Activated CD4-positive, alpha-beta T cell treated with anti-CD3 and anti-CD28 coated beads for 48 hours (primary cell): ENCODE data around the gene LTO1.

Experiments
- DNase-seq: peaks from one replicate; pipeline ENCODE4 v3.0.0-alpha.2; 2020

The LTO1 gene

GRCh38 chr11:69674886-69675714 lies at the start of gene LTO1:
LTO1 (minus strand) TSS chr11:69675353; CDS start chr11:69675239, 114 bp downstream.
- peak; percentile 97 for DNase-seq

GRCh38 chr11:69721745-69722144 lies 46.6 kb upstream of the LTO1 start:
- no peak for DNase-seq

DNA sequence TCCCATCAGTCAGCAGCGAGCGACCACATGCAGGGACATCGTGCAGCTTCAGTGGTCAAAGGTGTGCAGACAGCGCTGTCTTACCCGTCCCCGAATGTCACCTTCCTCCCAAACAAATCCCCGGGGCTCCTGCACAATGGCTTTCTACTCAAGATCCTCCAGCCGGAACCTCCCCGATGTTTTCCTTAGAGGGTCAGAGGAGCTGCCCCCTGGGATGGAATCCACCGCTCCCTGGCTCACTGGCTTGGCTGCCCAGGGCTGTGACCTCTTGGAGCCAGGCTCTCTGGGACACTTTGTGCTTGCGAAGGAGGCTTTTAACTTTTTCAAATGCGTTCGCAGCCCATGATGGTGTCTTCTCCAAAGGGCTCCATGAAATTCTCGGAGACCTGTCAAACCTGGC lies 46.0 kb upstream of the LTO1 start:
- DNase-seq = no peak

- no peak for DNase-seq
Measured at GRCh38 chr11:69718912-69719311, 43.8 kb upstream of the LTO1 start.

- peak; percentile 50 for DNase-seq
Measured at GRCh38 chr11:69718147-69718546, 43.0 kb upstream of the LTO1 start.

GRCh38 chr11:69716891-69717747 lies 42.0 kb upstream of the LTO1 start:
- no peak for DNase-seq

- DNase-seq = no peak
Measured at GRCh38 chr11:69716099-69716498, 40.9 kb upstream of the LTO1 start.

- DNase-seq = no peak
Measured at GRCh38 chr11:69715446-69715845, 40.3 kb upstream of the LTO1 start.

DNA sequence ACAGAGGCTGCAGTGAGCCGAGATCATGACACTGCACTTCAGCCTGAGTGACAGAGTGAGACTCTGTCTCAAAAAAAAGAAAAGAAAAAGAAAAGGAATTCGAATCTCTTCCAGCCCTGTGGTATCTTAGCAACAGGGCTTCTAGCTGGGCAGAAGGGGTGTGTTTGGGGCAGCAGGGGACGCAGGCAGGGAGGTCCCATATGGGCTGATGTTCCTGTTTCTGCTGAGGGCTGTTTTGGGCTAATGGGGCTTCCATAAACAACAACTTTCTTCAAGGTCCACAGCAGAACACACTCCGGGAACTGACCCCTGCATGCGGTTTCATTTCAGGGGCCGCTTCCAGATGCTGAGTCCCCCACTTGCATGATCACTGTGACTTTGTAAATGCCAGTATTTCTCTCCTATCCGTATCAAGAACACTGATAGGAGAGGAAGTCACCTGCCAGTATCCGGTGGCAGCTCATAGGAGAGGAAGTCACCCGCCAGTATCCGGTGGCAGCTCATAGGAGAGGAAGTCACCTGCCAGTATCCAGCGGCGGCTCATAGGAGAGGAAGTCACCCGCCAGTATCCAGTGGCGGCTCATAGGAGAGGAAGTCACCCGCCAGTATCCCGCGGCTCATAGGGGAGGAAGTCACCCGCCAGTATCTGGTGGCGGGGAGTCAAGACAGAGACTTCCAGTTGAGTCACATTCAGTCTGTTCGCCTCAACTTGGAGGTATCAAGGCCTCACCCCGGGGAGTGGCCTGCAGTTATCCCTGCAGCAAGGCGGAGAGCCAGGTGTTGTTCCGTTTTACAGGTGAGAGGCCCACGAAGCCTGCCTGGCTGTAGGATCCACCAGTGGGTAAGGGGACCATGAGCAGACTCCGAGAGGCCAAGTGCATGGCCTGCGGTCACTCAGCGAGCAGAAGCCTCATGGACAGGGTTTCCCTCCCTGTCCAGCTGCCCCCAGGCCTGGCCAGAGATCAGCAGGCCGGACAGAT lies 37.0 kb upstream of the LTO1 start:
- peak; percentile 36 for DNase-seq

GRCh38 chr11:69708736-69709401 lies 33.7 kb upstream of the LTO1 start:
- no peak for DNase-seq

- DNase-seq = no peak
Measured at GRCh38 chr11:69707176-69707575, 32.0 kb upstream of the LTO1 start.

DNA sequence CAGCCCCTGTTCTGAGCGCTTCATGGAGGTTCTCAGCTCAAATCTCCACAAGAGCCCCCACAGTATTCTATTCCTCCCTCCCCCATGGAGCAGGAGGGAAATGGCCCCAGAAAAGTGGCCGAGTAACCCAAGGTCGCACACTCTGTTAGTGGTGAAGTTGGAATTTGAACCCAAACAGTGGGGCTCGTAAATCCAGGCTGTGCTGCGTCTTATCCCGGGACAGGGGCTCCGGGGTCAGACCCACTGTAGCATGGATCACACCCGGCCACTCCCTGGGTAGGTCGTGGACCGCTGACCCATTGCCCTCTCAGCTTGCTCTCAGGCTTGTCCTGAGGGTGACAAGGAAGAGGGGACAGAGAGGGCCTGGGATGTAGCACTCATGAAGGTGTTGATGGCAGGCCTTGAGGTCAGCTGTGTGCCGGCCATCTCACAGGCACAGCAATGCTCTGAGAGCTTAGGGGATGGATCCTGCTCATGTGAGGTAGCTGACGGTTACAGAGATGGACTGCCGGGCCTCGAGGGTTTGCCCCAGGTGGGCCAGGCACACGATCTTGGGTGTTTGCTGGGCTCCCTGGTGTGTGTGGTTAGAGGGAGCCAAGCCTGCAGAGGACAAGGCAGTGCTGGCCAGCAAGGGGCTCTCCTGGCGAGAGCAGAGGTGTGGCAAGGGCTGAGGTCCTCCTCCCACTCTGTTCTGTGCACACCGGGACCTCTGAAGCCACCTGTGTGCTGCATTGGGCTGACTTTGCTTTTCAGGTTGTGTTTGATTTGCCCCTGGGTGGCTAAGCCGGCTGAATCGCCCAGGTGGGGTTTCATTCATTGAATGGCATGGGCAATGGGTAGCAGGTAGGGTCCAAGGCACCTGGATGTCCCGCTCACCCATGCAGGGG lies 31.0 kb upstream of the LTO1 start:
- DNase-seq = no peak

DNA sequence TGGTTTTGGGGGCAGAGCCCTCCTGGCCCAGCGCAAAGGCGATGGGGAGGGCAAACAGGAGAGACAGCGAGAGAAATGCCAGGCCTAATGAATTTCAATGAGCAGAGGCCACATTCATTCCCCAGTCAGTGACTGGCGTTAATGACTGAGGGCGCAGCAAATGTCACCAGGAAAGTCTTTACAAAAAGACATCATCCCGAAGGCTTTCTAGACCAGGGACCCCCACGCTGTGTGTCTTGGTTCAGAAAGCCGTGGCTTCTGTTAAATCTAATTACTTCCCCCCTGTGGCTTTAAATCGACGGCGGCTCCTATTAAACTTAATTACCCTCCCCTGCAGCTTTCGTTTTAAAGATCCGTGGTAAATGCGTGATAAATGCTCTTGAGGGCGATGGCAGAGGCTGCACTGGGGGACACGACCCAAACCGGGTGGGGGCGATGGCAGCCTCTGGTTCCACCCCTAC lies 30.2 kb upstream of the LTO1 start:
- DNase-seq = no peak

DNA sequence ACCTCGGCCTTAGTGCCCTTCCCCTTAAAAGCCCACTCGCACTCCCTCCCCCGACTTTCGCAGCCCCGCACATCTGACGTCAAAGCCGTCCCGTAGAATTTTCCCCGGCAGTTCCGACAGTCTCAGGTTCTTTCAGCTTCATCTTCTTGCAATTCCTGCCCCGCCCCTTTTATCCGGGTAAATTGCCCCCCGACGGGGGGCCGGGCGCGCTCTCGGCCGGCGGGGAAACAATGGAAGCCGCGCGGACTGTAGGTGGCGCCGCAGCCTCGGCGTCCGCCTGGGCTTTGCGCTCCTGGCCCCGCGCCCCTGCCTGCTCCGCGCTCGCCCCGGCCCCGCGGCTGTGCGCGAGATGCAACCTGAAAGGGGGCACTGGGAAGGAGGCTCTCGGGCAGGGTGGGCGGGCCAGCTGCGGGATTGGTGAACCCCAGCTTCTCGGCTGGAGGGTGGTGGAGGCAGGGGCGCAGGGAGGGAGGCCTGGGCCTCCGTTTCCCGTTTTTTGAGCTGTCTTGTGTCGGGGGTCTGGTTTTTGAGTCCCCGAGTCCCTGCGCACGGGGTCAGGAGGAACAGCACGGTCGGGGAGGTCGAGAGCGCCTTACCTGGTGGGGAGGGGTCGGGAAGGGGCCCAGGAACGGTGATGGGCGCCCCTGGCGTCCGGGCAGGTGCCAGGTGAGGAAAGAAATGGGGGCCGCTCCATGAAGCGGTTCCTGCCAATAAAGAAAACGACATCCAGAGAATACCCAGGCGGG lies 29.5 kb upstream of the LTO1 start:
- DNase-seq = peak; percentile 21

DNA sequence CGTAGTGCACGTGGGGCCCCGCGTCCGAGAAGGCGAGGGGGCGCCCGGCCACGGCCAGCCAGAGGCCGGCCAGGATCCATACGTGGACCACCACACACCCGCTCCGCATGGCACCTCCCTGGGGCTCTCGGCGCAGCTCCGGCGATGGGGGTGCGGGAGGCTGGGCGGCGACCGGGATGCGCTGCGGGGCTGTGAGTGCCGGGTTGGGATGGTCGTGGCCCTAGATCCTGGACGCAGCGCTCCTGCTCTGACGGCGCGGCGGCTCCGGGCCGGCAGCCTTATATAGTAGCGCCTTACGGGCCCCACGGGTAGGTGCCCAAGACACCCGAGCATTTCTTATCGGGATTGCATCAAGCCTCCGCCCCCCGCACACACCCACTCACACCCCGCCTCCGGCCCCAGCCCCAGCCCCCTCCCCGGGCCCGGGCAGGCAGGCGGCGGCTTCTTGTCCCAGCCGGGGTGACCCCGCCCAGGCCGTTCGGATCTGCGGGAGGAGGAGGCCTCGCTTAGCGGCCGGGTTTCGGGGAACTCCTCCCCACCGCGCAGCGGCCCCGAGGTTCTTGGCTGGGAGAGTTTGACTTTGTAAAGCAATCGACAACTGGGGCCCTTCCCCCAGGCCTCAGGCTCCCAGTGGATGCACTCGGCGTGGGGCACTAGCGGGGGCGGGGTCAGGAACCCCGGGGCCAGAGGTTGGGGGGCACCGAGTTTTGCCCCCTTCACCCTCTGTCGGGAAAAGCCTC lies 28.8 kb upstream of the LTO1 start, which contains the start of gene FGF19:
Gene FGF19, minus strand, starts transcription at position 255 of the 740 bp plus-strand sequence. Its CDS starts 146 bp downstream, at position 109.
- peak; percentile 25 for DNase-seq

GRCh38 chr11:69703453-69703767 lies 28.3 kb upstream of the LTO1 start:
- no peak for DNase-seq

- peak; percentile 9 for DNase-seq
Measured at GRCh38 chr11:69702769-69703452, 27.8 kb upstream of the LTO1 start.

DNA sequence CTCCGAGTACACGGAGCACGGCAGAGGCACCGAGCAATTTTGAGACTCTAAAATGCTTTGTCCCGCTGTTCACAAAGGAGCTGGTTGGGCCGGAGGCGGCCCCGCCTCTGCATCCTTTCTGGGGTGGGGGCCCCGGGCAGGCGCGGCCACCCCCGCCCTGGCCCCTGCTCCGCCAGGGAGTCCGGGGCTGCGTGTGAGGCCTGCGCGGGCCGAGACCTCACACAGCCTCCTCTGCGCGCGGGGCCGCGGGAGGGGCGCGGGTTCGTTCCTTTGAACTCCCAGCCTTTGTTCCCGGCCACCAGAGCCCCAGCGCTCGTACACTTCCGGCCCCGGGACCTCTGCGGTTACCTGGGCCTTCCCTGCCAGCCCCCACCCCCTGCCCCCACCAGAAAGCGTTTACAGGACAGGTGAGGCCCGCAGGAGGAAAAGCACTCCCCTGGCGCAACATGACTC lies 27.1 kb upstream of the LTO1 start:
- DNase-seq = no peak
